ENCODE measurements around the gene LRMDA.

GRCh38 chr10:76248649-76249200 lies 817.3 kb downstream of the LRMDA start:
- TF ChIP-seq CTCF (conservative IDR thresholded peaks at IDR 0.05; ENCODE audit: low read depth, low read length) (no peak), EZH2 (IDR thresholded peaks at IDR 0.05; ENCODE audit: borderline replicate concordance, low read depth, low read length, poor library complexity, severe bottlenecking) (no peak)
